RKO (cell line): ENCODE data around the gene THBD.

ENCODE experiments used
- DNase-seq: peaks from one replicate; pipeline ENCODE4 v3.0.0-alpha.2; 2016; ENCODE audit warnings: low spot score

The THBD gene

GRCh38 chr20:23009636-23010035 is 39.8 kb downstream of the THBD start:
- no peak for DNase-seq

- peak; percentile 8 for DNase-seq
These were observed 40.8 kb downstream of the THBD start for GRCh38 chr20:23008667-23009066.

GRCh38 chr20:23007886-23008655 is 41.4 kb downstream of the THBD start:
- DNase-seq, result no peak

GRCh38 chr20:23007462-23007861 is 42.0 kb downstream of the THBD start:
- no peak for DNase-seq

GRCh38 chr20:23005776-23006175 is 43.7 kb downstream of the THBD start:
- no peak for DNase-seq

GRCh38 chr20:23003881-23004460 is 45.5 kb downstream of the THBD start:
- no peak for DNase-seq

- no peak for DNase-seq
These were observed 46.3 kb downstream of the THBD start for GRCh38 chr20:23003077-23003635.

GRCh38 chr20:23002276-23002675 is 47.2 kb downstream of the THBD start:
- DNase-seq, result no peak

GRCh38 chr20:23000232-23000947 is 49.1 kb downstream of the THBD start:
- no peak for DNase-seq

- no peak for DNase-seq
These were observed 49.7 kb downstream of the THBD start for GRCh38 chr20:22999756-23000155.

GRCh38 chr20:22998476-22998875 is 51.0 kb downstream of the THBD start:
- no peak for DNase-seq

GRCh38 chr20:22995923-22996322 is 53.5 kb downstream of the THBD start:
- no peak for DNase-seq
